Subcutaneous abdominal adipose tissue (tissue), 5 donors: Measurements from ENCODE around the gene ACTR3C.

ENCODE experiments used
- H3K27ac ChIP-seq: one replicate; pipeline ENCODE4 v1.7.0; 2013; ENCODE audit warnings: low read depth, mild to moderate bottlenecking, inconsistent platforms, low read length, moderate library complexity
- H3K27me3 ChIP-seq, 5 donors: one replicate each; pipeline ENCODE4 v1.7.0; 2013; ENCODE audit warnings: low read length in 5 of 5, inconsistent platforms in 1 of 5; ENCODE audit not compliant: control insufficient read depth in 5 of 5, insufficient read depth in 4 of 5
- H3K36me3 ChIP-seq, 5 donors: one replicate each; pipeline ENCODE4 v1.7.0; 2013; ENCODE audit warnings: low read length in 5 of 5; ENCODE audit not compliant: control insufficient read depth in 5 of 5, insufficient read depth in 5 of 5
- H3K4me1 ChIP-seq, 5 donors: one replicate each; pipeline ENCODE4 v1.7.0; 2013; ENCODE audit warnings: low read length in 5 of 5, mild to moderate bottlenecking in 3 of 5, moderate library complexity in 1 of 5; ENCODE audit not compliant: control insufficient read depth in 5 of 5, insufficient read depth in 5 of 5
- H3K4me3 ChIP-seq, 5 donors: one replicate each; pipeline ENCODE4 v1.7.0; 2013; ENCODE audit warnings: low read length in 5 of 5, low read depth in 1 of 5
- H3K9ac ChIP-seq, 5 donors: one replicate each; pipeline ENCODE4 v1.7.0; 2013; ENCODE audit warnings: low read length in 5 of 5, mild to moderate bottlenecking in 4 of 5, moderate library complexity in 3 of 5
- H3K9me3 ChIP-seq, 5 donors: one replicate each; pipeline ENCODE4 v1.7.0; 2013; ENCODE audit warnings: low read length in 5 of 5; ENCODE audit not compliant: control insufficient read depth in 5 of 5
- donor health status: healthy.
- donor health status: healthy.
- donor health status: healthy.
- donor health status: healthy.
- donor health status: healthy.

The ACTR3C gene

GRCh38 chr7:150344299-150344698, 21.0 kb upstream of the ACTR3C start:
- Histone ChIP-seq H3K9ac (no peak overlapping the region), H3K36me3 (peaks cover 0 to under 1% (median 0%) of the 10 kb centered on the region in 5 donors), H3K27me3 (peaks cover 0 to 19% (median 9%) of the 10 kb centered on the region in 5 donors), H3K4me3 (no peak overlapping the region), H3K4me1 (peaks cover 2 to 27% (median 22%) of the 10 kb centered on the region in 5 donors), H3K27ac (no peak overlapping the region), H3K9me3 (peaks cover 0 to 8% (median 0%) of the 10 kb centered on the region in 5 donors)

DNA sequence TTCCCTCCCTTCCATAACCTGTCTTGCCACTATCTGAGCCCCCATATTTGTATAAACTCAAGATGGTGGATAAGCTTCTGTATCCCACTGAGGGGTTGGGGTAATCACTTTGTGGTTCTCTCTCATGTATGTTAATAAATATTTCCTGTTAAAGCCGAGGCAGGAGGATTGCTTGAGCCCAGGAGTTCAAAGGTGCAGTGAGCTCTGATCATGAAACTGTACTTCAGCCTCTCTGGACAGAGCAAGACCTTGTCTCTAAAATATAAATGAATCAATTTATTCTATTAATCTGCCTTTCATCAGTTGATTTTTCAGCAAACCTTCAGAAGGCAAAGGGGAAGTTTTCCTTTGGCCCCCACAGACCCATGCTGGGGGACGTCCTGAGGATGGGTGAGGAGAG, 19.9 kb upstream of the ACTR3C start:
- Histone ChIP-seq H3K9me3 (peaks cover 0 to 8% (median 0%) of the 10 kb centered on the region in 5 donors), H3K27ac (no peak overlapping the region), H3K4me3 (no peak overlapping the region), H3K27me3 (peaks cover 0 to 19% (median 9%) of the 10 kb centered on the region in 5 donors), H3K36me3 (peaks cover 0 to 10% (median 6%) of the 10 kb centered on the region in 5 donors), H3K9ac (no peak overlapping the region), H3K4me1 (peaks cover 2 to 37% (median 33%) of the 10 kb centered on the region in 5 donors)

DNA sequence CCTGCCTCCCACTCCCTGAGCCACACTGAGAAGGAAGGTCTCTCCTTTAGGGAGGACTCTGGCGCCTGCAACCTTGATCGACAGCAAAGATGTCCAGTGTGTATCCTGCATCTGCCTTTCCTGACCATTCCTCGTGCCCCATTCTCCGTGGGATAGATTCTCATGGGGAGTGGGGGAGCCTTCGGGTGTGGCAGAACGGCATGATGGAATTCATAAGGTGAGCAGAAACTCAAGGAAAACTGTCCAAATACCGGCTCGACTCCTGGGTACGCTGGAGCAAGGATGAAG, 18.7 kb upstream of the ACTR3C start:
- peak overlapping the region; percentile 46 for H3K27ac ChIP-seq
- peaks cover 0 to 16% (median 7%) of the 10 kb centered on the region in 5 donors for H3K36me3 ChIP-seq
- peaks cover 0 to 8% (median 0%) of the 10 kb centered on the region in 5 donors for H3K9me3 ChIP-seq
- H3K9ac ChIP-seq, result peak overlapping the region in 2 of 5 donors; percentile 16 to 28
- H3K27me3 ChIP-seq, result peaks cover 0 to 19% (median 9%) of the 10 kb centered on the region in 5 donors
- peak overlapping the region in 2 of 5 donors; percentile 11 to 17 for H3K4me3 ChIP-seq
- H3K4me1 ChIP-seq, result peaks cover 2 to 49% (median 37%) of the 10 kb centered on the region in 5 donors

- H3K4me1 ChIP-seq, result peaks cover 2 to 55% (median 42%) of the 10 kb centered on the region in 5 donors
Measured at GRCh38 chr7:150341263-150342120, 18.1 kb upstream of the ACTR3C start, which contains the start of gene RARRES2. RARRES2 (minus strand) TSS chr7:150341629; CDS start chr7:150340609, 1,020 bp downstream.

GRCh38 chr7:150340875-150341262, 17.5 kb upstream of the ACTR3C start:
- Histone ChIP-seq H3K36me3 (peaks cover 0 to 18% (median 7%) of the 10 kb centered on the region in 5 donors), H3K4me1 (peaks cover 2 to 61% (median 48%) of the 10 kb centered on the region in 5 donors), H3K4me3 (peak overlapping the region; percentile 62 to 83 (median 72)), H3K9ac (peak overlapping the region; percentile 68 to 93 (median 84)), H3K27ac (peak overlapping the region; percentile 91), H3K9me3 (peaks cover 0 to 8% (median 0%) of the 10 kb centered on the region in 5 donors), H3K27me3 (peaks cover 0 to 19% (median 9%) of the 10 kb centered on the region in 5 donors)

More at GRCh38 chr7:150341263-150342120, 18.1 kb upstream of the ACTR3C start, which contains the start of gene RARRES2:
- H3K9ac ChIP-seq, result peak within 1 kb of the TSS; percentile 68 to 93 (median 84)
- H3K36me3 ChIP-seq, result peaks cover 0 to 18% (median 7%) of the 10 kb centered on the region in 5 donors
- peaks cover 0 to 19% (median 9%) of the 10 kb centered on the region in 5 donors for H3K27me3 ChIP-seq
- peak within 1 kb of the TSS; percentile 91 for H3K27ac ChIP-seq
- H3K9me3 ChIP-seq, result peaks cover 0 to 8% (median 0%) of the 10 kb centered on the region in 5 donors
- H3K4me3 ChIP-seq, result peak within 1 kb of the TSS; percentile 62 to 83 (median 72)

DNA sequence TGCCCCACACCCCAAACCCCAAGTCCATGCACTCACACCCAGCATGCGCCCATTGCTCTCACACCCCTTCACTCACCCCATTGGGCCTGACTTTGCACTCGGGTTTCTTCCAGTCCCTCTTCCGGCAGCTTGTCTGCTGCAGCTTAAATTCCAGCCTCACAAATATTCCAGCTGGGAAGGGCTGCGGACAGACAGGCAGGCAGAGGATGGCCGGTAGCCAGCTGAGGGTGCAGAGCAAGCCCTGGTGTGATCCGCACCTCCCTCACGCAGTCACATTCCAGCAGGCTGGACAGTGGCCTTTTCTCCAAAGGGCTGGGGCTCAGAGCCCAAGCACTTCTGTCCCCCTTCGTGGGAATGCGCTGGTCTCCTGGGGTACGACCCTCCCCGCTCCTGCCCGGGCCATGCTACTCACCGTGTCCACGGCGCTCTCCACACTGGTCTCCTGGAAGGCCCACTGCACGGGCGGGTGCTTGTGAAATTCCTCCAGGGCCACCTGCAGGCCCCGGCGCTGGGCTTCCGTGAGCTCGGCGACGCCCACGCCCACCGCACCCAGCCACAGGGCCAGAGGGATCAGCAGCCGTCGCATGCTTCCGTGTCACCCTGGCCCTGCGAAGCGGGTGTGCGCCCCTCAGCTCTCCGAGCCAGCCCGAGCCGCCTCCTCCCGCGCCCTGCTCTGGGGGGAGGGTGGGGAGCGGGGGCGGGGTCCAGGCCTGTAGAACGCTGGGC, 16.8 kb upstream of the ACTR3C start:
- Histone ChIP-seq H3K9me3 (peaks cover 0 to 8% (median 0%) of the 10 kb centered on the region in 5 donors), H3K36me3 (peaks cover 0 to 18% (median 7%) of the 10 kb centered on the region in 5 donors), H3K4me3 (peak overlapping the region; percentile 62 to 83 (median 72)), H3K9ac (peak overlapping the region in 2 of 5 donors; percentile 26 to 93), H3K27ac (peak overlapping the region; percentile 91), H3K27me3 (peaks cover 0 to 19% (median 9%) of the 10 kb centered on the region in 5 donors), H3K4me1 (peaks cover 5 to 68% (median 55%) of the 10 kb centered on the region in 5 donors)

- Histone ChIP-seq H3K27me3 (peaks cover 0 to 19% (median 9%) of the 10 kb centered on the region in 5 donors), H3K4me1 (peaks cover 5 to 71% (median 58%) of the 10 kb centered on the region in 5 donors), H3K9ac (peak overlapping the region in 3 of 5 donors; percentile 5 to 93 (median 23)), H3K9me3 (peaks cover 0 to 8% (median 0%) of the 10 kb centered on the region in 5 donors), H3K36me3 (peaks cover 0 to 18% (median 7%) of the 10 kb centered on the region in 5 donors), H3K27ac (peak overlapping the region; percentile 91), H3K4me3 (peak overlapping the region; percentile 62 to 83 (median 72))
Measured at GRCh38 chr7:150339409-150339809, 16.1 kb upstream of the ACTR3C start.

DNA sequence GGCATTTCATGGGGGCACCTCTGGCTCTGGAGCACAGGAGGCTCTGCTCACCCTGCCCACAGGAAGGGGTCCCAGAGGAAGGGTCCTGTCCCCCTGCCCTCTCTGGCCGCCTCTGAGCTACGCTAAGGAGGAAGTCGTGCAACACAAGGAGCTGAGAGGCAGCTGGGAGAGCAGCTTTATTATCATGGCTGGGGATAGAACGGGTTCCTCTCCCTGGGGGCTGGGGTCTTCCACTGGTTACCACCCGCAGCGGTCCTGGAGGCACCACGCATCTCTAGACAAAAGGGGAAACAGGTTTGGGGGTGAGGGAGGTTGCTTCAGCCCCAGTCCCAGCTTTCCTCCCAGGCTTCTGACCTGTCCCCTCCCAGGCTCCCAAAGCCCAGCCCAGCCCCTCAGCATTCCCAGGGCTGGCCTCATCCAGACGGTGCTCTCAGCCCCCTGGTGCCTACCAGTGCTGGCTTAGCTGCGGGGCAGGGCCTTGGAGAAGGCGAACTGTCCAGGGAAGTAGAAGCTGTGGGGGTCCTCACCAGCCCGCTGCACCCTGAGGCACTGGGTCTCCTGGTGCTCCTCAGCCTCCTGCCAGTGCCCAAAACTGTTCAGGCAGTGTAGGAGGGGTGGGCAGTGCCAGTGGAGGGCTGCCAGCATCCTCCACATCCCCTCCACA, 15.0 kb upstream of the ACTR3C start:
- Histone ChIP-seq H3K4me3 (peak overlapping the region in 2 of 5 donors; percentile 80 to 83), H3K27me3 (peaks cover 0 to 19% (median 9%) of the 10 kb centered on the region in 5 donors), H3K27ac (peak overlapping the region; percentile 10), H3K9ac (peak overlapping the region in 1 of 5 donors; percentile 26), H3K36me3 (peaks cover 0 to 26% (median 12%) of the 10 kb centered on the region in 5 donors), H3K9me3 (peaks cover 0 to under 1% (median 0%) of the 10 kb centered on the region in 5 donors), H3K4me1 (peaks cover 5 to 71% (median 58%) of the 10 kb centered on the region in 5 donors)

DNA sequence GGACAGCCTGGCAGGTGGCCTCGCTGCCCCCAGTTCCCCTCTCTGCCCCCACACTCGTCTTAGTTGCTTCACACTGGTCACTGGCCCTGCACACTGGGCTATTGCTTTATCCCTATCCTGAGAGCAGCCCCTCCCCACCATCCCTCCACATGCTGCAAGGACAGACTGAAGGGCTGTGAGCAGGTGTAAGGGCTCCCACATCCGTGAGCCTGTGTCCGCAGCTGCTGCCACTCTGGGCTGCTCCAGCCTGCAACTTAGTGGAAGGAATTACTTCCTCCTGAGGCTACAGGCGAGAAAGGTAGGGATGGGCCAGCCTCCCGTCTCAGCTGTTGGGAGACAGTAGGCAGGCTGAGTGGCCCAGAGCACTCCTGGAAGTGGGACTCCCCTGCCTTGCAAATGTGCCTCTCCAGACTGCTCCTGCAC, 14.3 kb upstream of the ACTR3C start:
- peaks cover 0 to 28% (median 18%) of the 10 kb centered on the region in 5 donors for H3K36me3 ChIP-seq
- H3K4me1 ChIP-seq, result peaks cover 5 to 71% (median 58%) of the 10 kb centered on the region in 5 donors
- H3K4me3 ChIP-seq, result no peak overlapping the region
- H3K9ac ChIP-seq, result peak overlapping the region in 1 of 5 donors; percentile 26
- H3K27ac ChIP-seq, result no peak overlapping the region
- H3K27me3 ChIP-seq, result peaks cover 0 to 19% (median 9%) of the 10 kb centered on the region in 5 donors
- no peaks in the 10 kb centered on the region for H3K9me3 ChIP-seq
